ENCODE data around the gene NR0B2. TPM values are rescaled to one million over a fixed set of nuclear protein-coding genes. Genes with fewer than 3 reads are reported as not detected.

The NR0B2 gene
- total and polyA plus RNA-seq, 2 of the 13 experiments (the other 11 are each of a cell fraction or from before 2014, with no cell fraction given), result 72.5 to 133 TPM

DNA sequence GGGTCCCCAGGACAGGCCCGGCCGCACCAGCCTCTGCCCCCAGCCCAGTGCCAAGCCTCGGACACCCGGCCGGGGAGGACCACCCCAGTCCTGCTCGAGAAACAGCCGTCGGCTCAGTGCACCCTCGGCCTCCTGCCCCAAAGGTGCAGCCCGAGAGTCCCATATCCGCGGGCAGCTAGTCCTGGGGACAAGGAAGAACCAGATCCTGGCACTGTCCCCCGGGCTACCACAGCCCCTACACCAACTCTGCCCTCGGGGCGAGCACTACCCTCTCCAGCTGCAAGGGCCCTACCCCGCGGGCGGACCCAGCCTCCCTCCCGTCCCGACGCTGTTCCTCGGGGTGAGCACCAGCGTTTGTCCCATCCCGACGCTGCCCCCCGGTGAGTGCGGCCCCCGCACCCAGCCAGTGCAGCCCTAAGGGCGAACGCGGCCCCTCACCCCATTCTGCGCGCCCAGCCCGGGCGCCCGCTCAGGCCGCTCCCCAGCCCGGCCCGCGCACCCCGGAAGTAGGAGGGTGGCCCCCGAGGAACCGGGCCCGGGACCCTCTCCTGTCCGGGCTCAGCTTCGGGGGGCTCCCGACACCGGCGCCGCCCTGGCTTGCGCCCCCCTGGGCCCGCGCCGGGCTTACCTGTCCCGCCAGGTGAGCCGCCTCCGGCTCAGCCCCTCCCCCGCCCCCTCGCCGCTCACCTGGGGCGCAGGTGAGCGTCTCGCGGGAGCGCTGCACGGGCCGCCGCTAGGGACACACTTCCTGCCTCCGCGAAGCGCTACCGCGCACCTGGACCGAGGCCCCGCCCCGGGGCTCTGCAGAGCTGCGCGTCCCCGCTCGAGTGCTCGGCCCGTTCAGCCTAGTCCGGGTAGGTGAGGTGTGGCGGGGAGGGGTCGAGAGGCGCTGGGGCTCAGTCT is 46.2 kb upstream of the NR0B2 start, which contains the start of gene KDF1 (continued):
- TF ChIP-seq, protein P1, sequence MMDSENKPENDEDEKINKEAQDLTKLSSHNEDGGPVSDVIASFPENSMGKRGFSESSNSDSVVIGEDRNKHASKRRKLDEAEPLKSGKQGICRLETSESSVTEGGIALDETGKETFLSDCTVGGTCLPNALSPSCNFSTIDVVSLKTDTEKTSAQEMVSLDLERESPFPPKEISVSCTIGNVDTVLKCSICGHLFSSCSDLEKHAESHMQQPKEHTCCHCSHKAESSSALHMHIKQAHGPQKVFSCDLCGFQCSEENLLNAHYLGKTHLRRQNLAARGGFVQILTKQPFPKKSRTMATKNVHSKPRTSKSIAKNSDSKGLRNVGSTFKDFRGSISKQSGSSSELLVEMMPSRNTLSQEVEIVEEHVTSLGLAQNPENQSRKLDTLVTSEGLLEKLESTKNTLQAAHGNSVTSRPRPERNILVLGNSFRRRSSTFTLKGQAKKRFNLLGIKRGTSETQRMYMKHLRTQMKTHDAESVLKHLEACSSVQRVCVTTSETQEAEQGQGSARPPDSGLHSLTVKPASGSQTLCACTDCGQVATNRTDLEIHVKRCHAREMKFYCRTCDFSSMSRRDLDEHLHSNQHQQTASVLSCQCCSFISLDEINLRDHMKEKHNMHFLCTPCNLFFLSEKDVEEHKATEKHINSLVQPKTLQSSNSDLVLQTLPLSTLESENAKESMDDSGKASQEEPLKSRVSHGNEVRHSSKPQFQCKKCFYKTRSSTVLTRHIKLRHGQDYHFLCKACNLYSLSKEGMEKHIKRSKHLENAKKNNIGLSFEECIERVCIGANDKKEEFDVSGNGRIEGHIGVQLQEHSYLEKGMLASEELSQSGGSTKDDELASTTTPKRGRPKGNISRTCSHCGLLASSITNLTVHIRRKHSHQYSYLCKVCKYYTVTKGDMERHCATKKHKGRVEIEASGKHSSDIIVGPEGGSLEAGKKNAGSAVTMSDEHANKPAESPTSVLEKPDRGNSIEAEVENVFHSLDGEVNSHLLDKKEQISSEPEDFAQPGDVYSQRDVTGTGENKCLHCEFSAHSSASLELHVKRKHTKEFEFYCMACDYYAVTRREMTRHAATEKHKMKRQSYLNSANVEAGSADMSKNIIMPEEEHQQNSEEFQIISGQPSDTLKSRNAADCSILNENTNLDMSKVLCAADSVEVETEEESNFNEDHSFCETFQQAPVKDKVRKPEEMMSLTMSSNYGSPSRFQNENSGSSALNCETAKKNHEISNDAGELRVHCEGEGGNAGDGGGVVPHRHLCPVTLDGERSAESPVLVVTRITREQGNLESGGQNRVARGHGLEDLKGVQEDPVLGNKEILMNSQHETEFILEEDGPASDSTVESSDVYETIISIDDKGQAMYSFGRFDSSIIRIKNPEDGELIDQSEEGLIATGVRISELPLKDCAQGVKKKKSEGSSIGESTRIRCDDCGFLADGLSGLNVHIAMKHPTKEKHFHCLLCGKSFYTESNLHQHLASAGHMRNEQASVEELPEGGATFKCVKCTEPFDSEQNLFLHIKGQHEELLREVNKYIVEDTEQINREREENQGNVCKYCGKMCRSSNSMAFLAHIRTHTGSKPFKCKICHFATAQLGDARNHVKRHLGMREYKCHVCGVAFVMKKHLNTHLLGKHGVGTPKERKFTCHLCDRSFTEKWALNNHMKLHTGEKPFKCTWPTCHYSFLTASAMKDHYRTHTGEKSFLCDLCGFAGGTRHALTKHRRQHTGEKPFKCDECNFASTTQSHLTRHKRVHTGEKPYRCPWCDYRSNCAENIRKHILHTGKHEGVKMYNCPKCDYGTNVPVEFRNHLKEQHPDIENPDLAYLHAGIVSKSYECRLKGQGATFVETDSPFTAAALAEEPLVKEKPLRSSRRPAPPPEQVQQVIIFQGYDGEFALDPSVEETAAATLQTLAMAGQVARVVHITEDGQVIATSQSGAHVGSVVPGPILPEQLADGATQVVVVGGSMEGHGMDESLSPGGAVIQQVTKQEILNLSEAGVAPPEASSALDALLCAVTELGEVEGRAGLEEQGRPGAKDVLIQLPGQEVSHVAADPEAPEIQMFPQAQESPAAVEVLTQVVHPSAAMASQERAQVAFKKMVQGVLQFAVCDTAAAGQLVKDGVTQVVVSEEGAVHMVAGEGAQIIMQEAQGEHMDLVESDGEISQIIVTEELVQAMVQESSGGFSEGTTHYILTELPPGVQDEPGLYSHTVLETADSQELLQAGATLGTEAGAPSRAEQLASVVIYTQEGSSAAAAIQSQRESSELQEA (CRISPR knock-in tag; IDR thresholded peaks at IDR 0.05; ENCODE audit: not compliant biosample characterization), result peak; percentile 67
- peak; percentile 66 for TF ChIP-seq ZFX (CRISPR knock-in tag; IDR thresholded peaks at IDR 0.05; ENCODE audit: low read depth)
- TF ChIP-seq GABPA (IDR thresholded peaks at IDR 0.05; ENCODE audit: low read depth, low read length), result peak; percentile 22; the same call in 1 of the 2 replicates
- TF ChIP-seq GABPA (CRISPR knock-in tag; IDR thresholded peaks at IDR 0.05; ENCODE audit: low read depth), result no peak
- no peak for TF ChIP-seq ZNF737 (CRISPR knock-in tag; IDR thresholded peaks at IDR 0.05; ENCODE audit: borderline replicate concordance)
- TF ChIP-seq TP53 (CRISPR knock-in tag; conservative IDR thresholded peaks at IDR 0.05), result no peak
- TF ChIP-seq MAZ (IDR thresholded peaks at IDR 0.05; ENCODE audit: borderline replicate concordance, low read depth, low read length), result no peak
- TF ChIP-seq MAZ (CRISPR knock-in tag; IDR thresholded peaks at IDR 0.05; ENCODE audit: low read depth), result peak; percentile 90
- TF ChIP-seq ARNT (IDR thresholded peaks at IDR 0.05), result no peak
- TF ChIP-seq, protein P2, sequence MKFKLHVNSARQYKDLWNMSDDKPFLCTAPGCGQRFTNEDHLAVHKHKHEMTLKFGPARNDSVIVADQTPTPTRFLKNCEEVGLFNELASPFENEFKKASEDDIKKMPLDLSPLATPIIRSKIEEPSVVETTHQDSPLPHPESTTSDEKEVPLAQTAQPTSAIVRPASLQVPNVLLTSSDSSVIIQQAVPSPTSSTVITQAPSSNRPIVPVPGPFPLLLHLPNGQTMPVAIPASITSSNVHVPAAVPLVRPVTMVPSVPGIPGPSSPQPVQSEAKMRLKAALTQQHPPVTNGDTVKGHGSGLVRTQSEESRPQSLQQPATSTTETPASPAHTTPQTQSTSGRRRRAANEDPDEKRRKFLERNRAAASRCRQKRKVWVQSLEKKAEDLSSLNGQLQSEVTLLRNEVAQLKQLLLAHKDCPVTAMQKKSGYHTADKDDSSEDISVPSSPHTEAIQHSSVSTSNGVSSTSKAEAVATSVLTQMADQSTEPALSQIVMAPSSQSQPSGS (CRISPR knock-in tag; IDR thresholded peaks at IDR 0.05), result no peak
- no peak for TF ChIP-seq PCBP1 (IDR thresholded peaks at IDR 0.05; ENCODE audit: borderline replicate concordance, low read depth, low read length)
- no peak for TF ChIP-seq KDM5B (CRISPR knock-in tag; IDR thresholded peaks at IDR 0.05; ENCODE audit: borderline replicate concordance)
- TF ChIP-seq LRRFIP1 (CRISPR knock-in tag; conservative IDR thresholded peaks at IDR 0.05), result no peak
- no peak for TF ChIP-seq ZNF724P (CRISPR knock-in tag; IDR thresholded peaks at IDR 0.05; ENCODE audit: borderline replicate concordance)
- no peak for TF ChIP-seq ARNT2 (CRISPR knock-in tag; IDR thresholded peaks at IDR 0.05; ENCODE audit: low read depth)
- TF ChIP-seq HDAC1 (CRISPR knock-in tag; IDR thresholded peaks at IDR 0.05), result peak; percentile 74
- TF ChIP-seq MBNL3 (CRISPR knock-in tag; conservative IDR thresholded peaks at IDR 0.05), result no peak
- TF ChIP-seq PLRG1 (conservative IDR thresholded peaks at IDR 0.05), result no peak

Measured in HepG2 (cell line).